B cell (primary cell): ENCODE results near the gene PPBP. TPM values are rescaled to one million over a fixed set of nuclear protein-coding genes. Genes with fewer than 3 reads are reported as not detected.

ENCODE experiments used
- ATAC-seq: fragments of 200-7000 bp; cut with Tn5 transposase; one replicate; pipeline ENCODE4 v1.10.0; 2021; ENCODE audit warnings: low read depth, mild to moderate bottlenecking, moderate number of reproducible peaks, moderate library complexity
- CTCF ChIA-PET: fragments of 350-600 bp; sonication (Branson Sonifier 250); formaldehyde crosslinking; loops from one replicate; lab custom pipeline; 2021; ENCODE audit warnings: antibody characterized with exemption, inconsistent platforms; lab: Charles Lee
- POLR2A ChIA-PET: fragments of 350-600 bp; sonication (Branson Sonifier 250); formaldehyde crosslinking; loops from one replicate; lab custom pipeline; 2021; ENCODE audit warnings: antibody characterized with exemption; lab: Charles Lee
- DNase-seq: peaks from one replicate; pipeline ENCODE4 v3.0.0; 2013
- H2AFZ ChIP-seq: 2 replicates; pipeline ENCODE4 v1.6.1; 2012; ENCODE audit warnings: mild to moderate bottlenecking, low read depth, low read length; ENCODE audit not compliant: insufficient read depth, poor library complexity, severe bottlenecking
- H3K27ac ChIP-seq, 2 donors: 1 replicate in 1 of 2; 2 replicates in 1 of 2; pipeline ENCODE4 v1.5.1; 2012 to 2013; ENCODE audit warnings: low read length in 2 of 2, mild to moderate bottlenecking in 2 of 2, moderate library complexity in 1 of 2
- H3K27me3 ChIP-seq, 4 experiments: fragments of 200-600 bp in 1 of 4; sonication (generic) in 1 of 4; replicated peaks in 1 of 4; 1 replicate in 2 of 4; 2 replicates in 2 of 4; pipeline versions ENCODE4 v1.6.1 to v1.7.0; 2013 to 2016; ENCODE audit warnings: low read length in 3 of 4, mild to moderate bottlenecking in 2 of 4, mixed read lengths in 1 of 4, moderate library complexity in 1 of 4; ENCODE audit not compliant: insufficient read depth in 4 of 4, control insufficient read depth in 3 of 4; ENCODE audit errors: control extremely low read depth in 1 of 4
- H3K36me3 ChIP-seq, 2 experiments: replicated peaks in 1 of 2; 1 replicate in 1 of 2; 2 replicates in 1 of 2; pipeline versions ENCODE4 v1.6.1 to v1.7.1; 2013; ENCODE audit warnings: low read length in 1 of 2; ENCODE audit not compliant: insufficient read depth in 2 of 2, control insufficient read depth in 1 of 2; ENCODE audit errors: control extremely low read depth in 1 of 2, extremely low read depth in 1 of 2
- H3K4me1 ChIP-seq, 2 donors: fragments of 200-600 bp in 1 of 2; sonication (generic) in 1 of 2; 1 replicate in 1 of 2; 2 replicates in 1 of 2; pipeline versions ENCODE4 v1.5.1 to v1.6.1; 2013 to 2017; ENCODE audit warnings: low read length in 2 of 2; ENCODE audit not compliant: control insufficient read depth in 2 of 2, insufficient read depth in 2 of 2
- H3K4me2 ChIP-seq: replicated peaks from 2 replicates; pipeline ENCODE3; 2012; ENCODE audit warnings: mild to moderate bottlenecking, low read depth, low read length; ENCODE audit not compliant: poor library complexity, severe bottlenecking
- H3K4me3 ChIP-seq, 5 experiments: fragments of 200-600 bp in 1 of 5; sonication (generic) in 1 of 5; 1 replicate in 3 of 5; 2 replicates in 2 of 5; pipeline versions ENCODE4 v1.5.1 to v1.7.0; 2011 to 2016; ENCODE audit warnings: low read length in 4 of 5, mild to moderate bottlenecking in 4 of 5, low read depth in 2 of 5, control low read depth in 1 of 5, moderate library complexity in 1 of 5; ENCODE audit not compliant: insufficient read depth in 1 of 5; ENCODE audit errors: control extremely low read depth in 1 of 5, extremely low read depth in 1 of 5
- H3K79me2 ChIP-seq: fragments of 200-600 bp; sonication (generic); one replicate; pipeline ENCODE4 v1.6.0; 2016; ENCODE audit warnings: low read length; ENCODE audit not compliant: control insufficient read depth, insufficient read depth
- H3K9ac ChIP-seq: fragments of 200-600 bp; sonication (generic); 2 replicates; pipeline ENCODE4 v1.6.1; 2017; ENCODE audit warnings: mild to moderate bottlenecking, low read length, moderate library complexity
- H3K9me3 ChIP-seq, 3 donors: one replicate each; pipeline versions ENCODE4 v1.6.1 to v1.7.1; 2013; ENCODE audit warnings: low read length in 2 of 3; ENCODE audit not compliant: control insufficient read depth in 2 of 3, insufficient read depth in 1 of 3; ENCODE audit errors: control extremely low read depth in 1 of 3
- H4K20me1 ChIP-seq: 2 replicates; pipeline ENCODE4 v1.6.0; 2012; ENCODE audit warnings: mild to moderate bottlenecking, low read length; ENCODE audit not compliant: insufficient read depth, control insufficient read depth, poor library complexity, severe bottlenecking
- H3K27ac Mint-ChIP-seq: one replicate; pipeline ENCODE4 v1.8.0; 2021; ENCODE audit warnings: mixed read lengths
- H3K27me3 Mint-ChIP-seq: one replicate; pipeline ENCODE4 v1.8.0; 2021; ENCODE audit warnings: mixed read lengths
- H3K4me1 Mint-ChIP-seq: one replicate; pipeline ENCODE4 v1.8.0; 2021; ENCODE audit warnings: mixed read lengths
- H3K4me3 Mint-ChIP-seq: one replicate; pipeline ENCODE4 v1.8.0; 2021; ENCODE audit warnings: mixed read lengths
- H3K9me3 Mint-ChIP-seq: one replicate; pipeline ENCODE4 v1.8.0; 2022; ENCODE audit warnings: mixed read lengths; ENCODE audit not compliant: insufficient read depth
- CTCF ChIP-seq: fragments of 200-600 bp; IDR thresholded peaks from one replicate; pipeline ENCODE4 v1.8.0; 2022; ENCODE audit warnings: antibody characterized with exemption, mild to moderate bottlenecking
- EZH2 ChIP-seq: IDR thresholded peaks from 2 replicates; pipeline ENCODE4 v1.6.1; 2012; ENCODE audit warnings: borderline replicate concordance, low read depth, mild to moderate bottlenecking, moderate library complexity, low read length; ENCODE audit not compliant: insufficient read depth, poor library complexity, severe bottlenecking
- WGBS: methylation state at CpG from one replicate; pipeline ENCODE4 v1.1.5; 2013; ENCODE audit warnings: missing lambda C conversion rate; ENCODE audit not compliant: insufficient coverage; 5-methylcytosine and 5-hydroxymethylcytosine counted together
- intact Hi-C: fragments of 100-400 bp; cut with micrococcal nuclease; formaldehyde crosslinking; loops from one replicate; pipeline ENCODE4 v1.10.0; 2022
- polyA plus RNA-seq: library from polyadenylated mRNA; depleted of rRNA; stranded (reverse); fragments of >200 nt; gene quantifications from 2 replicates; pipeline ENCODE4 v1.2.3, GENCODE V29; 2012
- total RNA-seq, 2 donors: library from RNA; stranded (reverse); fragments of 120-200 nt in 1 of 2; gene quantifications; 1 replicate in 1 of 2; 2 replicates in 1 of 2; pipeline versions ENCODE4 v1.2.3 to v1.2.4, GENCODE V29; 2013 to 2022

The PPBP gene
- total and polyA plus RNA-seq, 2 donors (not counting 1 experiment from before 2014, with no cell fraction given): 0.42 to 0.43 TPM

- H3K79me2 ChIP-seq: no peaks in the 10 kb centered on the region
- H3K36me3 ChIP-seq: no peaks in the 10 kb centered on the region
- DNase-seq (no peak), ATAC-seq (no peak)
- H3K4me2 ChIP-seq: no peak overlapping the region
- CTCF ChIA-PET: no interaction called here
- peaks cover 0 to 1% (median 0%) of the 10 kb centered on the region in 3 donors for H3K9me3 ChIP-seq
- no peak overlapping the region for H3K4me3 ChIP-seq
- H4K20me1 ChIP-seq: no peaks in the 10 kb centered on the region
- WGBS: no CpG with 5 or more reads among the region's 1 CpG
- no peak for TF ChIP-seq CTCF
- intact Hi-C loops: no loop called here
- no peak overlapping the region for H3K27ac Mint-ChIP-seq
- no peaks in the 10 kb centered on the region for H3K9me3 Mint-ChIP-seq
- H3K4me1 ChIP-seq: no peaks in the 10 kb centered on the region
- no peak overlapping the region for H3K27ac ChIP-seq
- no peaks in the 10 kb centered on the region for H3K4me1 Mint-ChIP-seq
- POLR2A ChIA-PET: no interaction called here
- peaks cover 21% of the 10 kb centered on the region for H3K27me3 Mint-ChIP-seq
- no peak overlapping the region for H3K4me3 Mint-ChIP-seq
- H2AFZ ChIP-seq: no peak overlapping the region
- H3K27me3 ChIP-seq: peaks cover 0 to 10% (median 5%) of the 10 kb centered on the region in 4 experiments
- H3K9ac ChIP-seq: no peak overlapping the region
Measured at GRCh38 chr4:73948291-73948690, 39.7 kb downstream of the PPBP start.

- H3K79me2 ChIP-seq: no peaks in the 10 kb centered on the region
- no peak for TF ChIP-seq EZH2
- no peak for TF ChIP-seq CTCF
- H3K4me1 Mint-ChIP-seq: no peaks in the 10 kb centered on the region
- CTCF ChIA-PET: no interaction called here
- no peak overlapping the region for H3K4me3 Mint-ChIP-seq
- H3K9me3 ChIP-seq: peaks cover 0 to 3% (median 0%) of the 10 kb centered on the region in 3 donors
- H3K27me3 ChIP-seq: peaks cover 0 to 14% (median 5%) of the 10 kb centered on the region in 4 experiments
- no peak for DNase-seq
- H4K20me1 ChIP-seq: no peaks in the 10 kb centered on the region
- no peak overlapping the region for H3K4me3 ChIP-seq
- peaks cover 25% of the 10 kb centered on the region for H3K27me3 Mint-ChIP-seq
- H3K4me2 ChIP-seq: no peak overlapping the region
- H3K36me3 ChIP-seq: no peaks in the 10 kb centered on the region
- intact Hi-C loops: no loop called here
- no peak overlapping the region for H3K9ac ChIP-seq
- WGBS: no CpG with 5 or more reads among the region's 3 CpGs
- POLR2A ChIA-PET: no interaction called here
- ATAC-seq: no peak
- H3K4me1 ChIP-seq: no peaks in the 10 kb centered on the region
- H3K27ac ChIP-seq: no peak overlapping the region
- H3K9me3 Mint-ChIP-seq: no peaks in the 10 kb centered on the region
- no peak overlapping the region for H2AFZ ChIP-seq
- H3K27ac Mint-ChIP-seq: no peak overlapping the region
Measured at GRCh38 chr4:73947239-73947985, 40.6 kb downstream of the PPBP start.
